ENCODE results near the gene C17orf50.

DNA sequence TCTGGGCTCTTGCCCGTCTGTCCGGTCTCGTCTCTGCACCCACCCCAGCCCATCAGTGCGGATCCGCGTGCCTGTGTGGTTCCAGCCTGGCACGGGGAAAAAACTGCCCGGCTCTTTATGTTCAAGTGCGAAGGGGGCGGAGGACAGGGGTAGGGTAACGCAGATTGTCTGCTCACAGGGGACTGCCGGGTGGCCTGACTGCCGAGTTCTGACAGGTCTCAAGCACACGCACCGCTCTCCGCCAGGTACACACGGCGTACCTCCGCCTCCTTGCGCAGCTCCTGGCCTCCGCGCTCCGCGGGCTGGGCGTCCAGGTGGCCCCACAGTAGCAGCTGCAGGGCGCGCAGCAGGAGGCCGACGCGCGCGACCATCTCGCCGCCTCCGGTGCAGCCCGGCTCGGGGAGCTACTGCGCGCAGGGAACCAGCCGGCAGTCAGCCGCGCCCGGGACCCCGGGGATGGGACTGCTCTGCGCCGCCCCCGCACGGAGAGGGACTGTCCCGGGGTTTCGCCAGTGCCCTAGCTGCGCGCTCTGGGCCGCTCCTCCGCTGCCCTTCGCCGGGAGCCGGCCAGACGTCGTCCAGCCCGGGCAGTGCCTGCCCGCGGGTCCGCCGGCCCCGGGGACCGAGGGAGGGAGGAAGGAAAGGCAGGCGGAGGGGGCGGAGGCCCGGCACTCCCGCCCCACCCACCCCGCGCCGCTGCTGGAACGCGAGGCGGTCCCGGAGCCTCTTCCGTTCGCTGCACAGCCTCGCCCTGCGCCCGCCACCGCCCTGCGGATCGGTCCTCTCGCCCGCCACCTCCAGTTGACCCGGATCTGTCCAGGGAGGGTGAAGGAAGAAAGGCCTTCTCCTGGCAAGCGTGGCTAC is 34.6 kb downstream of the C17orf50 start, which contains the start of gene MMP28:
- TF ChIP-seq EP300 (IDR thresholded peaks at IDR 0.05; ENCODE audit: low read depth) = no peak
- TF ChIP-seq CTCF (IDR thresholded peaks at IDR 0.05) = no peak
- TF ChIP-seq POLR2A (IDR thresholded peaks at IDR 0.05) = peak; percentile 85
